Measurements from ENCODE around the gene THADA. TPM values are rescaled to one million over a fixed set of nuclear protein-coding genes. Genes with fewer than 3 reads are reported as not detected.

Gene THADA
- total RNA-seq, 2 donors from 2014 or later, result 14.5 to 16.1 TPM

- Histone ChIP-seq H3K9me3 (no peaks in the 10 kb centered on the region), H3K27me3 (no peaks in the 10 kb centered on the region), H3K36me3 (no peaks in the 10 kb centered on the region), H3K4me3 (no peak overlapping the region), H3K27ac (no peak overlapping the region), H3K4me1 (peaks cover 0 to 52% of the 10 kb centered on the region in 2 donors)
- no peak for DNase-seq (ENCODE audit: low spot score)
- TF ChIP-seq CTCF (IDR thresholded peaks at IDR 0.05), result no peak
Observed at GRCh38 chr2:43274721-43275120, 321.1 kb downstream of the THADA start.

DNA sequence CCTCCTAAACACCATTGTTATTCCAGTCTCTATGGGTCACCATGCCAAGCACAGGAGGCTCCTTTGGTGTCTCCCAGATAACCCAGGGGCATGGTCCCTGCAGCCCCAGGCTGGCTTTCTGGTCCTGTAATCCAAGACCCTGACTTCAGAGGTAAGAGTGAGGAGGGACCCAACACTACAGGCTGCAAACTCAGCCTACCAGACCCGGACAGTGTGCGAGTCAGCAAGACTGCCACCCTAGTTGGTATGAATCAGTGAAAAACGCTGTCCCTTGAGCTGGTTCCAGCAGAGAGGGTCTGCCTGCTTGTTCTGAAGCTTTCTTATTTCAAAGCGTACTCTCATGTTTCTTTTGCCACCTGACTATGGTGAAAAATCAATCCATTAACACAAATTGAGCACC lies 321.8 kb downstream of the THADA start:
- Histone ChIP-seq H3K27ac (peak overlapping the region; percentile 40 to 59), H3K27me3 (no peaks in the 10 kb centered on the region), H3K36me3 (no peaks in the 10 kb centered on the region), H3K4me1 (peaks cover 3 to 58% of the 10 kb centered on the region in 2 donors), H3K9me3 (no peaks in the 10 kb centered on the region), H3K4me3 (no peak overlapping the region)
- DNase-seq (ENCODE audit: low spot score), result no peak
- TF ChIP-seq CTCF (IDR thresholded peaks at IDR 0.05), result no peak

DNA sequence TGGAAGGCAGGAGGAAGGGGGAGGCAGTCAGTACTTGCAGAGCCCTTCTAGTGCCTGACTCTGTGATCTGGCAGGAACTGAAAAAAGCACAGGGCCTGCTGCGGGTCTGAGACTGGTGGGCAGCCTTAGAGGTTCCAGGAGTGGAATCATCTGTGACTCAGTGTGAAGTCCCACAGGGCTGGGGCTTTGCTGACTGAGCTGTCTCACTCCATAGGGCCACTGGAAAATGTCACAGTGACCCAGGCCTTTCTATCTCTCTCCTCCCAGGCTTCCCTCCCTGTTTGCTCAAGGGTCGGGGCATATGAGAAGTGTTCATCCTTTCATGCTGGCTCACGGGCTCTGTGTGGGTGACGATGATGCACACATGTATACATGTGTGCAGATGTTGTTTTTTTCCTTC lies 322.3 kb downstream of the THADA start:
- no peaks in the 10 kb centered on the region for H3K36me3 ChIP-seq
- no peak overlapping the region for H3K4me3 ChIP-seq
- no peaks in the 10 kb centered on the region for H3K27me3 ChIP-seq
- H3K4me1 ChIP-seq, result peaks cover 5 to 60% of the 10 kb centered on the region in 2 donors
- H3K9me3 ChIP-seq, result no peaks in the 10 kb centered on the region
- H3K27ac ChIP-seq, result peak overlapping the region; percentile 40 to 59
- no peak for TF ChIP-seq CTCF (IDR thresholded peaks at IDR 0.05)
- peak; percentile 79 for DNase-seq (ENCODE audit: low spot score)

DNA sequence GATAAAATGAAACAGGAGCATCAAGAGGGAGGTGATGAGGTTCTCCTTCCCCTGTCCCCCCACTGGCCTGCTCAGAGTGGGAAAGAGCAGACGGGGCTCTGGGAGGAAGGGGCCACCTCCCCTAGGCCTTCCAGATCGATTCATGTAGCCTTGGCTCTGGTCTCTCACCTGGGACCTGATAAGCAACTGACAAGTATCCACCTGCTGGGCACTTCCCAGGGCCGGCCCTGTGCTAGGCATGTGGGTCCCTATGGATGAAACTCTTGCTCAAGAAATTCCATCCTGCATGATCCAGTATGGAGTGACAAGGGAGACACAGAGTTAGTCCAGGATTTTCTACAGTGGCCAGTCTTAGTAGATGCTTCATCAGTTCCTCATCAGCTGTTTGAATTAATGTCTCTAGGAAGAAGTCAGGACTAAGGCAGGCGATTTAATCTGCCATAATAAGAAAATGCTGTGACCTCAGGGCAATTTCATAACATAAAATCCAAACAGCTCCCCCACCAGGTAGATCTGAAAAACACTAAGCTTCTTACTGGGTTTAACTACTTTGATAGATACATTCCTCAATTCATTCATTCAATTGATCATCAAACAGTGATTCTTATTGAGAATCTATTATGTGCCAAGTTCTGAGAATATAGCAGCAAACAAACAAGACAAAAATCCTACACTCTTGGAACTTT lies 324.8 kb downstream of the THADA start:
- Histone ChIP-seq H3K27ac (peak overlapping the region; percentile 86 to 90), H3K36me3 (no peaks in the 10 kb centered on the region), H3K4me1 (peaks cover 5 to 67% of the 10 kb centered on the region in 2 donors), H3K4me3 (no peak overlapping the region), H3K27me3 (no peaks in the 10 kb centered on the region), H3K9me3 (no peaks in the 10 kb centered on the region)
- no peak for DNase-seq (ENCODE audit: low spot score)
- no peak for TF ChIP-seq CTCF (IDR thresholded peaks at IDR 0.05)

DNA sequence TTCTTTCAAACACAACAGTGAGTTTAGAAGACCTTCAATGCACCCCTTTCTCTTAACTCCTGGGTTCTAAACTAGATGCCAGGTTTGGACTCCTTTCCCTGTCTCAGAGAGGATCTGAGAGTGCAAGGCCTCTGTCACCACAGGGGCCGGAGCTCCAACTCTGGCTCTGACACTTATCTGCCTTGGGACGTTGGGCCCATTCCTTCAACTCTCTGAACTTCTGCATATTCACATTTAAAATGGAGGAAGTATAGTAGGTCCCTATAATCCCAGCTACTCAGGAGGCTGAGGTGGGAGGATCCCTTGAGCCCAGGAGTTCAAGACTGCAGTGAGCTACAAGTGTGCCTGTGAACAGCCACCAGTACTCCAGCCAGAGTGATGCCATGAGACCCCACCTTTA lies 325.4 kb downstream of the THADA start:
- Histone ChIP-seq H3K27ac (peak overlapping the region; percentile 86 to 90), H3K9me3 (no peaks in the 10 kb centered on the region), H3K4me3 (no peak overlapping the region), H3K4me1 (peaks cover 5 to 69% of the 10 kb centered on the region in 2 donors), H3K27me3 (no peaks in the 10 kb centered on the region), H3K36me3 (no peaks in the 10 kb centered on the region)
- no peak for DNase-seq (ENCODE audit: low spot score)
- TF ChIP-seq CTCF (IDR thresholded peaks at IDR 0.05), result no peak

DNA sequence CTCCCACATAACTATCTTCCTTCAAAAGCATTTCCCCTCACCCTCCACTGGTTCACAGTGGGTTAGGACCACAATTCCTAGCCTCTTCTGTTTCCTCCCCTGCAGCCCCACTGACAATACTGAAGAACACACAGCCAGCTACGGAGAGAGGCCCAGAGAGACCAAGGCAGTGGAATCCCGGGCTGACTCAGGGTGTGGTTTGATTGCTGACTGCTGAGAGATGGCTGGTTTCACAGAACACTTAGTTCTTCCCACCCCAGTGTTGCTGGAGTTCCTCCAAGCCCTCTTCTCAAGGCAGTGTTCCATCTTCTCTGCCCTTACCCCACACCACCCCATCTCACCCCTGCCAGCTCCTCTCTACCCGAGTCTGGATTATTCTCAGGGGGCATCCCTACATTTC lies 326.1 kb downstream of the THADA start:
- Histone ChIP-seq H3K27ac (peak overlapping the region; percentile 86 to 90), H3K36me3 (no peaks in the 10 kb centered on the region), H3K9me3 (no peaks in the 10 kb centered on the region), H3K27me3 (no peaks in the 10 kb centered on the region), H3K4me1 (peaks cover 5 to 77% of the 10 kb centered on the region in 2 donors), H3K4me3 (peak overlapping the region in 1 of 2 donors; percentile 2)
- DNase-seq (ENCODE audit: low spot score), result peak; percentile 93
- no peak for TF ChIP-seq CTCF (IDR thresholded peaks at IDR 0.05)

All from right atrium auricular region (tissue), 2 donors.